H9 (cell line): ENCODE measurements around the gene CYP27C1. TPM values are rescaled to one million over a fixed set of nuclear protein-coding genes. Genes with fewer than 3 reads are reported as not detected.

Source experiments
- DNase-seq: peaks from one replicate; pipeline ENCODE4 v3.0.0-alpha.2; 2017
- H2AFZ ChIP-seq: one replicate; pipeline ENCODE4 v1.6.1; 2013; ENCODE audit warnings: mild to moderate bottlenecking, low read length, control low read depth, moderate library complexity
- H2AK5ac ChIP-seq: 2 replicates; pipeline ENCODE4 v1.6.1; 2013; ENCODE audit warnings: low read length, control low read depth, mixed read lengths; ENCODE audit not compliant: insufficient read length
- H2BK120ac ChIP-seq: one replicate; pipeline ENCODE4 v1.6.1; 2013; ENCODE audit warnings: low read depth, mild to moderate bottlenecking, low read length, control low read depth, inconsistent platforms; ENCODE audit not compliant: poor library complexity, severe bottlenecking
- H2BK12ac ChIP-seq: 2 replicates; pipeline ENCODE4 v1.6.1; 2013; ENCODE audit warnings: low read length, control low read depth, mixed read lengths, low read depth; ENCODE audit not compliant: insufficient read length
- H2BK15ac ChIP-seq: 2 replicates; pipeline ENCODE4 v1.6.1; 2013; ENCODE audit warnings: low read depth, low read length, control low read depth
- H2BK20ac ChIP-seq: one replicate; pipeline ENCODE4 v1.6.1; 2013; ENCODE audit warnings: low read depth, mild to moderate bottlenecking, low read length, control low read depth, inconsistent platforms; ENCODE audit not compliant: poor library complexity, severe bottlenecking
- H2BK5ac ChIP-seq: 2 replicates; pipeline ENCODE4 v1.6.1; 2013; ENCODE audit warnings: low read length, control low read depth, mixed read lengths; ENCODE audit not compliant: insufficient read length
- H3K14ac ChIP-seq: 2 replicates; pipeline ENCODE4 v1.6.1; 2013; ENCODE audit warnings: low read length, control low read depth; ENCODE audit not compliant: insufficient read depth
- H3K18ac ChIP-seq: 2 replicates; pipeline ENCODE4 v1.6.1; 2013; ENCODE audit warnings: low read depth, mild to moderate bottlenecking, mixed read lengths, low read length, control low read depth; ENCODE audit not compliant: insufficient read length
- H3K23ac ChIP-seq: 2 replicates; pipeline ENCODE4 v1.6.1; 2013; ENCODE audit warnings: low read length, control low read depth, mixed read lengths, low read depth; ENCODE audit not compliant: insufficient read length
- H3K23me2 ChIP-seq: 2 replicates; pipeline ENCODE4 v1.6.1; 2013; ENCODE audit warnings: low read depth, mild to moderate bottlenecking, mixed read lengths, low read length, control low read depth; ENCODE audit not compliant: insufficient read length, poor library complexity, severe bottlenecking
- H3K27ac ChIP-seq: 2 replicates; pipeline ENCODE4 v1.5.1; 2013; ENCODE audit warnings: low read length, control low read depth, mixed read lengths, low read depth; ENCODE audit not compliant: insufficient read length
- H3K27me3 ChIP-seq: 2 replicates; pipeline ENCODE4 v1.6.1; 2013; ENCODE audit warnings: low read length, control low read depth, inconsistent platforms; ENCODE audit not compliant: insufficient read depth
- H3K4ac ChIP-seq: 2 replicates; pipeline ENCODE4 v1.6.1; 2013; ENCODE audit warnings: low read depth, mild to moderate bottlenecking, control low read depth, inconsistent platforms, low read length, moderate library complexity
- H3K4me1 ChIP-seq: 2 replicates; pipeline ENCODE4 v1.6.1; 2013; ENCODE audit warnings: low read length, control low read depth, inconsistent platforms; ENCODE audit not compliant: insufficient read depth
- H3K4me2 ChIP-seq: 2 replicates; pipeline ENCODE4 v1.6.1; 2013; ENCODE audit warnings: low read length, control low read depth, mixed read lengths; ENCODE audit not compliant: insufficient read length, insufficient read depth
- H3K56ac ChIP-seq: 2 replicates; pipeline ENCODE4 v1.6.1; 2013; ENCODE audit warnings: low read depth, mild to moderate bottlenecking, mixed read lengths, low read length, control low read depth; ENCODE audit not compliant: insufficient read length
- H3K79me1 ChIP-seq: 2 replicates; pipeline ENCODE4 v1.6.1; 2013; ENCODE audit warnings: low read depth, mild to moderate bottlenecking, moderate library complexity, low read length, control low read depth, inconsistent platforms; ENCODE audit not compliant: insufficient read depth, poor library complexity, severe bottlenecking
- H3K79me2 ChIP-seq: 2 replicates; pipeline ENCODE4 v1.6.1; 2013; ENCODE audit warnings: low read length, control low read depth, inconsistent platforms; ENCODE audit not compliant: insufficient read depth
- H3K9ac ChIP-seq: 2 replicates; pipeline ENCODE4 v1.6.1; 2013; ENCODE audit warnings: low read length, control low read depth, mixed read lengths; ENCODE audit not compliant: insufficient read length; ENCODE audit errors: extremely low read depth
- H3K9me3 ChIP-seq: one replicate; pipeline ENCODE4 v1.6.1; 2013; ENCODE audit warnings: low read depth, low read length, inconsistent platforms; ENCODE audit not compliant: control insufficient read depth
- H3T11ph ChIP-seq: one replicate; pipeline ENCODE4 v1.6.1; 2013; ENCODE audit warnings: mild to moderate bottlenecking, low read length, control low read depth, inconsistent platforms
- H4K20me1 ChIP-seq: one replicate; pipeline ENCODE4 v1.6.1; 2013; ENCODE audit not compliant: control insufficient read depth, insufficient read length, insufficient read depth
- H4K5ac ChIP-seq: 2 replicates; pipeline ENCODE4 v1.6.1; 2013; ENCODE audit warnings: low read depth, mild to moderate bottlenecking, mixed read lengths, low read length, control low read depth; ENCODE audit not compliant: insufficient read length
- H4K8ac ChIP-seq: replicated peaks from 2 replicates; pipeline ENCODE4 v1.6.1; 2013; ENCODE audit warnings: low read length, control low read depth, mixed read lengths, low read depth; ENCODE audit not compliant: insufficient read length
- H4K91ac ChIP-seq: 2 replicates; pipeline ENCODE4 v1.6.1; 2013; ENCODE audit warnings: low read depth, mild to moderate bottlenecking, moderate library complexity, mixed read lengths, low read length, control low read depth; ENCODE audit not compliant: insufficient read length
- H3K27ac Mint-ChIP-seq, 3 experiments: 2 replicates in 2 of 3; 3 replicates in 1 of 3; pipeline ENCODE4 v1.8.0; 2020 to 2021; ENCODE audit warnings: mixed read lengths in 3 of 3, mild to moderate bottlenecking in 1 of 3, moderate library complexity in 1 of 3
- H3K27me3 Mint-ChIP-seq: 2 replicates; pipeline ENCODE4 v1.8.0; 2021; ENCODE audit warnings: low read depth, mild to moderate bottlenecking, moderate library complexity, mixed read lengths
- H3K36me3 Mint-ChIP-seq, 3 experiments: 2 replicates in 2 of 3; 3 replicates in 1 of 3; pipeline ENCODE4 v1.8.0; 2020 to 2021; ENCODE audit warnings: low read depth in 3 of 3, mixed read lengths in 3 of 3; ENCODE audit not compliant: insufficient read depth in 1 of 3
- H3K4me1 Mint-ChIP-seq, 2 experiments: 2 replicates each; pipeline ENCODE4 v1.8.0; 2020; ENCODE audit warnings: mixed read lengths in 2 of 2
- H3K4me3 Mint-ChIP-seq, 2 experiments: 2 replicates in 1 of 2; 3 replicates in 1 of 2; pipeline ENCODE4 v1.8.0; 2020 to 2021; ENCODE audit warnings: mild to moderate bottlenecking in 2 of 2, mixed read lengths in 2 of 2, moderate library complexity in 1 of 2
- H3K9me3 Mint-ChIP-seq, 2 experiments: 2 replicates in 1 of 2; 3 replicates in 1 of 2; pipeline ENCODE4 v1.8.0; 2020; ENCODE audit warnings: mild to moderate bottlenecking in 2 of 2, mixed read lengths in 2 of 2, moderate library complexity in 1 of 2
- CTCF ChIP-seq: fragments of 200-600 bp; sonication (generic); conservative IDR thresholded peaks from 3 replicates; pipeline ENCODE4 v1.8.0; 2021; ENCODE audit warnings: antibody characterized with exemption, mild to moderate bottlenecking
- WGBS: extraction: QIAGEN DNeasy Blood & Tissue Kit; methylation state at CpG from one replicate; pipeline ENCODE4 v1.1.7; 2013; ENCODE audit warnings: missing lambda C conversion rate, low lambda C conversion rate, mixed read lengths; ENCODE audit not compliant: insufficient read length; ENCODE audit errors: extremely low coverage; 5-methylcytosine and 5-hydroxymethylcytosine counted together
- total RNA-seq: library from RNA; stranded (reverse); gene quantifications from 2 replicates; pipeline ENCODE4 v1.2.1, GENCODE V29; 2021

The CYP27C1 gene
- total RNA-seq, 1 experiment from 2014 or later, result 2.3 TPM

- Histone ChIP-seq H3K27ac (no peak overlapping the region), H3K79me2 (no peaks in the 10 kb centered on the region), H3K4me2 (no peak overlapping the region), H2BK12ac (no peak overlapping the region), H2BK15ac (no peak overlapping the region), H4K20me1 (no peaks in the 10 kb centered on the region), H4K91ac (no peak overlapping the region), H3K79me1 (no peaks in the 10 kb centered on the region), H3K23me2 (no peaks in the 10 kb centered on the region), H3K9ac (no peak overlapping the region), H2BK120ac (no peak overlapping the region), H2BK20ac (no peak overlapping the region), H3K14ac (no peak overlapping the region), H2BK5ac (no peak overlapping the region), H3K4ac (no peak overlapping the region), H3K56ac (no peak overlapping the region), H4K5ac (no peak overlapping the region), H2AFZ (no peak overlapping the region), H3T11ph (no peak overlapping the region), H3K23ac (no peak overlapping the region), H2AK5ac (no peak overlapping the region), H3K18ac (no peak overlapping the region), H4K8ac (no peak overlapping the region), H3K27me3 (no peaks in the 10 kb centered on the region), H3K4me1 (no peaks in the 10 kb centered on the region; the same call in 1 of the 2 replicates), H3K9me3 (no peaks in the 10 kb centered on the region)
- H3K4me3 Mint-ChIP-seq, result no peak overlapping the region
- H3K27ac Mint-ChIP-seq, result no peak overlapping the region
- no peak for TF ChIP-seq CTCF
- H3K36me3 Mint-ChIP-seq, result no peaks in the 10 kb centered on the region; a peak in 1 of 7 replicates
- peaks cover 0 to 3% of the 10 kb centered on the region in 2 experiments; a peak in 3 of 5 replicates for H3K9me3 Mint-ChIP-seq
- H3K27me3 Mint-ChIP-seq, result peaks cover 1% of the 10 kb centered on the region; the same call in 1 of the 2 replicates
- no peak for DNase-seq
- WGBS, result no CpG with 5 or more reads among the region's 11 CpGs
- peaks cover 16 to 17% of the 10 kb centered on the region in 2 experiments for H3K4me1 Mint-ChIP-seq
These were observed 61.3 kb downstream of the CYP27C1 start for GRCh38 chr2:127158614-127159290.
